Peyer's patch (tissue), 4 donors: ENCODE data around the gene MYOZ2. TPM values are rescaled to one million over a fixed set of nuclear protein-coding genes. Genes with fewer than 3 reads are reported as not detected.
"Not testable (repeated sequence)": the region's sequence is repeated elsewhere in the genome, so short reads cannot be mapped to it uniquely, and the experiment has no call there.

Source experiments
- DNase-seq, 3 donors: peaks; one replicate each; pipeline ENCODE4 v3.0.0-alpha.2; 2017 to 2019
- H3K27ac ChIP-seq, 4 donors: fragments of 200-600 bp; sonication (generic); one replicate each; pipeline ENCODE4 v1.5.1; 2016 to 2019
- H3K27me3 ChIP-seq, 2 donors: fragments of 200-600 bp; sonication (generic); one replicate each; pipeline ENCODE4 v1.5.1; 2019
- H3K36me3 ChIP-seq, 3 donors: fragments of 200-600 bp; sonication (generic); one replicate each; pipeline ENCODE4 v1.5.1; 2016 to 2019
- H3K4me1 ChIP-seq, 4 donors: fragments of 200-600 bp; sonication (generic); one replicate each; pipeline ENCODE4 v1.5.1; 2016 to 2019
- H3K4me3 ChIP-seq, 4 donors: fragments of 200-600 bp; sonication (generic); 1 replicate in 3 of 4; 2 replicates in 1 of 4; pipeline ENCODE4 v1.5.1; 2016 to 2019; ENCODE audit warnings: mild to moderate bottlenecking in 1 of 4
- H3K9me3 ChIP-seq, 4 donors: fragments of 200-600 bp; sonication (generic); one replicate each; pipeline ENCODE4 v1.5.1; 2016 to 2019; ENCODE audit warnings: mild to moderate bottlenecking in 1 of 4
- CTCF ChIP-seq, 6 experiments: fragments of 450-650 bp in 4 of 6; fragments of 200-600 bp in 2 of 6; sonication (generic) in 1 of 6; IDR thresholded peaks; one replicate each; pipeline ENCODE4 v1.5.1; 2017 to 2019; ENCODE audit warnings: antibody characterized with exemption in 6 of 6, mild to moderate bottlenecking in 3 of 6, moderate library complexity in 1 of 6
- POLR2A ChIP-seq, 2 donors: fragments of 450-650 bp; IDR thresholded peaks; one replicate each; pipeline ENCODE4 v1.5.1; 2017; ENCODE audit warnings: antibody characterized with exemption in 2 of 2, mild to moderate bottlenecking in 2 of 2, moderate library complexity in 2 of 2
- total RNA-seq, 4 donors: library from RNA; depleted of rRNA; stranded (reverse); fragments of >200 nt; gene quantifications; one replicate each; pipeline ENCODE4 v1.1.0, GENCODE V29; 2016

Gene MYOZ2
- total RNA-seq, 4 donors from 2014 or later: not detected

GRCh38 chr4:119139311-119139710, 3.7 kb downstream of the MYOZ2 start:
- DNase-seq: no peak
- Histone ChIP-seq H3K4me1 (peaks cover 0 to 4% (median 0%) of the 10 kb centered on the region in 4 donors), H3K27me3 (no peaks in the 10 kb centered on the region), H3K9me3 (no peaks in the 10 kb centered on the region), H3K27ac (peak overlapping the region in 1 of 4 donors; percentile 20), H3K36me3 (no peaks in the 10 kb centered on the region), H3K4me3 (no peak overlapping the region)
- no peak for TF ChIP-seq POLR2A (IDR thresholded peaks at IDR 0.05)
- TF ChIP-seq CTCF (IDR thresholded peaks at IDR 0.05): no peak

DNA sequence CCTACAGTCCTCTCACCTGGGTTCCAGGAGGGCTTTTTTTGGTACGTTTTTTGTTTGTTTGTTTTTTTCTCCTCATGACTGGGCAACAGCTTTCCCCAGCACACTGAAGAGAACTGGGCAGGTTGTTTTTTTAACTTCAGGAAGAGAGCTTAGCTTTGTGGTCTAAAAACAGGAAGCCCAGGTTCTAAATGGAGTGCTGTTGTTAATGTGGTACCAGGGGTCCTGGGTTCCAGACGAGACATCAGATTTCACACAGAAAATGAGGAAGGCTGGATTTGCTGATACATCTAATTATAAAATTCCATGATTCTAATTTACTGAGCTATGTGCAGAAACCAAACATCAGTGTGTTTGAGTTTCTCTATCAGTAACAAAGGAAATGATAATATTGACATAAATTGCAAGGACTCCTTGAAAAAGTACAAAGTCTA, 4.2 kb downstream of the MYOZ2 start:
- H3K4me3 ChIP-seq: no peak overlapping the region
- no peak for DNase-seq
- peaks cover 0 to 4% (median 0%) of the 10 kb centered on the region in 4 donors for H3K4me1 ChIP-seq
- peak overlapping the region in 1 of 4 donors; percentile 20 for H3K27ac ChIP-seq
- no peaks in the 10 kb centered on the region for H3K9me3 ChIP-seq
- TF ChIP-seq POLR2A (IDR thresholded peaks at IDR 0.05) (no peak), CTCF (IDR thresholded peaks at IDR 0.05) (no peak)
- H3K36me3 ChIP-seq: no peaks in the 10 kb centered on the region
- no peaks in the 10 kb centered on the region for H3K27me3 ChIP-seq

GRCh38 chr4:119141283-119141682, 5.7 kb downstream of the MYOZ2 start:
- H3K4me3 ChIP-seq, H3K27me3 ChIP-seq, H3K4me1 ChIP-seq, H3K27ac ChIP-seq, H3K36me3 ChIP-seq, DNase-seq, H3K9me3 ChIP-seq: not testable (repeated sequence)

GRCh38 chr4:119142833-119143232, 7.2 kb downstream of the MYOZ2 start:
- TF ChIP-seq POLR2A (IDR thresholded peaks at IDR 0.05) (no peak), CTCF (IDR thresholded peaks at IDR 0.05) (no peak)
- no peaks in the 10 kb centered on the region for H3K27me3 ChIP-seq

GRCh38 chr4:119143341-119143740, 7.7 kb downstream of the MYOZ2 start:
- not testable (repeated sequence) for DNase-seq, H3K4me3 ChIP-seq, H3K27ac ChIP-seq, H3K9me3 ChIP-seq, H3K36me3 ChIP-seq, H3K4me1 ChIP-seq, H3K27me3 ChIP-seq

More at GRCh38 chr4:119142833-119143232, 7.2 kb downstream of the MYOZ2 start:
- peaks cover 0 to 4% (median 0%) of the 10 kb centered on the region in 4 donors for H3K4me1 ChIP-seq
- no peak for DNase-seq
- H3K36me3 ChIP-seq: no peaks in the 10 kb centered on the region
- H3K9me3 ChIP-seq: no peaks in the 10 kb centered on the region
- no peak overlapping the region for H3K27ac ChIP-seq
- no peak overlapping the region for H3K4me3 ChIP-seq

DNA sequence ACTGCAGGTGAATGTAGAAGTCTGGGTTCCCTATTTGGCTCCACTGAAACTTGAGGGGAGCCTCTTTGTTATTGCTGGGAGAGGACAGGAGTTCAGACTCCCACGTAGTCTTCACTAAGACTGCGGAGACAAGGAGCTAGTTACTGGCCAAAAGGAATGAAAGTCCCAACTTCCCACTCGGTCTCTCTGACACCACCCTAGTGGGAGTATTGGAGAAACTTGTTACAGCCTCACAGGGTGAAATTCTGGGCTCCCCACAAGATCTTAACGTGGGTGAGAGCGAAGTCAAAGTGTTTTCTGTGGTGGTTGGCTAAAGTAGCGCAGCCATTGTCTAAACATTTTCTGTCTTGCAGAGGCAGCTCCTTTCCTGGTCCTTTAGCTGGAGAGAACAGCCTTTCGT, 13.5 kb downstream of the MYOZ2 start:
- Histone ChIP-seq H3K4me3 (no peak overlapping the region), H3K4me1 (no peaks in the 10 kb centered on the region), H3K9me3 (no peaks in the 10 kb centered on the region), H3K36me3 (no peaks in the 10 kb centered on the region), H3K27ac (no peak overlapping the region), H3K27me3 (no peaks in the 10 kb centered on the region)
- TF ChIP-seq POLR2A (IDR thresholded peaks at IDR 0.05) (no peak), CTCF (IDR thresholded peaks at IDR 0.05) (no peak)
- DNase-seq: no peak

DNA sequence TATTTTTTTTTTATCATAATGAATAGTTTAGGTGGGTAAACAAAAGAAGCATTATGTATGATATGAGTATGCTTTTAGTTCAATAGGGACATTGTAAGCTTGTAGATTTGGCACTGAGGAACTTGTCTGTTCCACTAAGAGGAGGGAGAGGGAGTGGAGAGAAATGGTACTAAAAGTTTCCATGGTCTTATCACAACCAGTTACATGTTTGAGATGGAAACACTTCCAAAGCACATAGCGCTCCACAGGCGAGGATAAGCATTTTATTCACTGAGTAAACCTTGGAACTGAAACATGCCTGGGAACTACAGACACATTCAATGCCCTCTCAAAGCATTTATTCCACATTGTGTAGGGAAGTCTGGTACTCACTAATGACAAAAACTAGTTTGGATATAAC, 15.5 kb downstream of the MYOZ2 start:
- no peak for TF ChIP-seq POLR2A (IDR thresholded peaks at IDR 0.05)
- TF ChIP-seq CTCF (IDR thresholded peaks at IDR 0.05): no peak
- no peaks in the 10 kb centered on the region for H3K27me3 ChIP-seq
- H3K27ac ChIP-seq: no peak overlapping the region
- H3K4me1 ChIP-seq: no peaks in the 10 kb centered on the region
- no peak overlapping the region for H3K4me3 ChIP-seq
- no peaks in the 10 kb centered on the region for H3K9me3 ChIP-seq
- DNase-seq: no peak
- no peaks in the 10 kb centered on the region for H3K36me3 ChIP-seq
